Heart right ventricle (tissue), 16 donors: ENCODE data around the gene FOXD1. TPM values are rescaled to one million over a fixed set of nuclear protein-coding genes. Genes with fewer than 3 reads are reported as not detected.

Experiments used
- ATAC-seq, 8 donors: fragments of 200-7000 bp; cut with Tn5 transposase; one replicate each; pipeline ENCODE4 v1.9.1; 2020; ENCODE audit warnings: mild to moderate bottlenecking in 8 of 8, moderate library complexity in 8 of 8, moderate number of reproducible peaks in 1 of 8
- DNase-seq, 2 donors: peaks; one replicate each; pipeline ENCODE4 v3.0.0-alpha.2; 2020
- H3K27ac ChIP-seq, 10 donors: fragments of 200-600 bp; sonication (generic) in 2 of 10; one replicate each; pipeline versions ENCODE4 v1.5.0 to v1.8.0; 2020 to 2022; ENCODE audit warnings: mild to moderate bottlenecking in 3 of 10
- H3K27me3 ChIP-seq, 7 donors: fragments of 200-600 bp; one replicate each; pipeline ENCODE4 v1.8.0; 2021 to 2022; ENCODE audit warnings: mild to moderate bottlenecking in 2 of 7
- H3K36me3 ChIP-seq, 9 donors: fragments of 200-600 bp; sonication (generic) in 1 of 9; one replicate each; pipeline versions ENCODE4 v1.5.0 to v1.8.0; 2020 to 2022; ENCODE audit warnings: mild to moderate bottlenecking in 2 of 9
- H3K4me1 ChIP-seq, 9 donors: fragments of 200-600 bp; sonication (generic) in 1 of 9; one replicate each; pipeline versions ENCODE4 v1.5.0 to v1.8.0; 2020 to 2022; ENCODE audit warnings: mild to moderate bottlenecking in 4 of 9
- H3K4me3 ChIP-seq, 10 donors: fragments of 200-600 bp; sonication (generic) in 2 of 10; one replicate each; pipeline versions ENCODE4 v1.5.0 to v1.8.0; 2020 to 2022; ENCODE audit warnings: mild to moderate bottlenecking in 7 of 10, moderate library complexity in 2 of 10
- H3K9me3 ChIP-seq, 11 donors: fragments of 200-600 bp in 10 of 11; sonication (generic) in 2 of 11; one replicate each; pipeline versions ENCODE4 v1.5.0 to v1.8.0; 2013 to 2022; ENCODE audit warnings: mild to moderate bottlenecking in 2 of 11, control low read depth in 1 of 11, moderate library complexity in 1 of 11
- CTCF ChIP-seq, 9 donors: fragments of 200-600 bp; sonication (generic) in 2 of 9; IDR thresholded peaks; one replicate each; pipeline versions ENCODE4 v1.5.0 to v1.8.0; 2021 to 2022; ENCODE audit warnings: antibody characterized with exemption in 9 of 9, mild to moderate bottlenecking in 5 of 9, moderate library complexity in 1 of 9
- WGBS, 2 donors: extraction: QIAGEN DNeasy Blood & Tissue Kit; methylation state at CpG; one replicate each; pipeline ENCODE4 v1.1.7; 2013; ENCODE audit warnings: inconsistent platforms in 1 of 2; 5-methylcytosine and 5-hydroxymethylcytosine counted together
- intact Hi-C, 10 donors: fragments of 100-400 bp; cut with DNase I; formaldehyde crosslinking; loops; one replicate each; pipeline versions ENCODE4 v1.11.1 to v1.14.2; 2022
- polyA plus RNA-seq, 2 donors: library from polyadenylated mRNA; stranded (reverse); fragments of 200-250 nt; gene quantifications; one replicate each; pipeline ENCODE4 v1.2.3, GENCODE V29; 2013
- total RNA-seq, 10 donors: library from RNA; stranded (reverse); fragmentation: NEBNext Ultra II Directional in 3 of 10; extraction: Animal tissue kit (Norgen Biotek cat#: 25700) in 3 of 10; gene quantifications; one replicate each; pipeline versions ENCODE4 v1.2.1 to v1.2.4, GENCODE V29; 2021 to 2023
- donor health status: Arrhythmogenic right ventricular cardiomyopathy.
- donor health status: ischemic (EF 13 %, LVEDD 7.1; RV severe dilation, severe dysfunction).
- donor health status: healthy with polysubstance abuse.
- donor health status: DM: no; HTN: yes; CAD: no.
- donor health status: DM: no; HTN: no; CAD: no.
- donor health status: ischemic (EF 25% LVEDD 6.9; RV normal size, moderate dysfunction).
- donor health status: ischemic (EF 25% LVEDD 5.7; RV mildly dilated, moderate dysfunction).
- donor health status: healthy.
- donor health status: DM: yes; HTN: yes; CAD: no.
- donor health status: Ischemic cardiomyopathy.
- donor health status: ischemic (EF 35%, LVEDD 5.7; RV mildly dilated, moderate dysfunction).
- donor health status: nonischemic (EF 11% LVEDD 7.7; RV severe dilation, severe dysfunction).
- donor health status: DM: yes; HTN: yes; CAD: no.
- donor health status: PGD.
- donor health status: ischemic (EF 29% LVEDD 5.4; RV normal size, mild dysfunction).
- donor health status: nonischemic (EF 23%, LVEDD 6.1; RV moderate dilation, normal function).

FOXD1 gene
- total and polyA plus RNA-seq, 12 donors = 0.07 to 0.15 (median 0.12) TPM; not detected in 7

GRCh38 chr5:73422164-73422563 lies 26.4 kb downstream of the FOXD1 start:
- no peak for TF ChIP-seq CTCF (IDR thresholded peaks at IDR 0.05)
- intact Hi-C loops = no loop called here
- WGBS, 2 donors = 59 to 64% methylated on average over 1 of the region's 1 CpG
- Histone ChIP-seq H3K27ac (no peak overlapping the region), H3K27me3 (peaks cover 14 to 100% (median 95%) of the 10 kb centered on the region in 7 donors), H3K4me1 (peaks cover 0 to 16% (median 13%) of the 10 kb centered on the region in 9 donors), H3K4me3 (no peak overlapping the region), H3K36me3 (no peaks in the 10 kb centered on the region), H3K9me3 (no peaks in the 10 kb centered on the region)
- DNase-seq (no peak), ATAC-seq (no peak)

- intact Hi-C loops = no loop called here
- no peak for ATAC-seq
- H3K4me1 ChIP-seq = peaks cover 0 to 16% (median 13%) of the 10 kb centered on the region in 9 donors
- DNase-seq = no peak
- WGBS, 2 donors = 35% methylated on average over 3 of the region's 3 CpGs
- peaks cover 16 to 100% (median 97%) of the 10 kb centered on the region in 7 donors for H3K27me3 ChIP-seq
- H3K9me3 ChIP-seq = no peaks in the 10 kb centered on the region
- no peak for TF ChIP-seq CTCF (IDR thresholded peaks at IDR 0.05)
- H3K27ac ChIP-seq = no peak overlapping the region
- H3K4me3 ChIP-seq = no peak overlapping the region
- no peaks in the 10 kb centered on the region for H3K36me3 ChIP-seq
These were observed 27.9 kb downstream of the FOXD1 start for GRCh38 chr5:73420666-73421065.

- no peak overlapping the region for H3K27ac ChIP-seq
- WGBS, 2 donors = 1 to 2% methylated on average over 79 of the region's 79 CpGs
- ATAC-seq (no peak), DNase-seq (no peak)
- intact Hi-C loops = no loop called here
- H3K36me3 ChIP-seq = no peaks in the 10 kb centered on the region
- H3K4me1 ChIP-seq = peaks cover 0 to 16% (median 13%) of the 10 kb centered on the region in 9 donors
- no peaks in the 10 kb centered on the region for H3K9me3 ChIP-seq
- TF ChIP-seq CTCF (IDR thresholded peaks at IDR 0.05) = no peak
- H3K27me3 ChIP-seq = peaks cover 16 to 100% (median 100%) of the 10 kb centered on the region in 7 donors
- H3K4me3 ChIP-seq = peak overlapping the region in 9 of 10 donors; percentile 2 to 33 (median 23)
These were observed 28.8 kb downstream of the FOXD1 start for GRCh38 chr5:73419465-73420390.

- Histone ChIP-seq H3K4me1 (peaks cover 0 to 16% (median 13%) of the 10 kb centered on the region in 9 donors), H3K36me3 (no peaks in the 10 kb centered on the region), H3K9me3 (no peaks in the 10 kb centered on the region), H3K27ac (no peak overlapping the region), H3K27me3 (peaks cover 16 to 100% (median 100%) of the 10 kb centered on the region in 7 donors), H3K4me3 (peak overlapping the region in 4 of 10 donors; percentile 10 to 32 (median 25))
- intact Hi-C loops = no loop called here
- DNase-seq (no peak), ATAC-seq (no peak)
- no peak for TF ChIP-seq CTCF (IDR thresholded peaks at IDR 0.05)
- WGBS, 2 donors = 19 to 23% methylated on average over 6 of the region's 6 CpGs
These were observed 29.5 kb downstream of the FOXD1 start for GRCh38 chr5:73419117-73419464.
